ENCODE results near the gene IL1R1. TPM values are rescaled to one million over a fixed set of nuclear protein-coding genes. Genes with fewer than 3 reads are reported as not detected.
"Not testable (repeated sequence)": the region's sequence is repeated elsewhere in the genome, so short reads cannot be mapped to it uniquely, and the experiment has no call there.

Gene IL1R1, protein sequence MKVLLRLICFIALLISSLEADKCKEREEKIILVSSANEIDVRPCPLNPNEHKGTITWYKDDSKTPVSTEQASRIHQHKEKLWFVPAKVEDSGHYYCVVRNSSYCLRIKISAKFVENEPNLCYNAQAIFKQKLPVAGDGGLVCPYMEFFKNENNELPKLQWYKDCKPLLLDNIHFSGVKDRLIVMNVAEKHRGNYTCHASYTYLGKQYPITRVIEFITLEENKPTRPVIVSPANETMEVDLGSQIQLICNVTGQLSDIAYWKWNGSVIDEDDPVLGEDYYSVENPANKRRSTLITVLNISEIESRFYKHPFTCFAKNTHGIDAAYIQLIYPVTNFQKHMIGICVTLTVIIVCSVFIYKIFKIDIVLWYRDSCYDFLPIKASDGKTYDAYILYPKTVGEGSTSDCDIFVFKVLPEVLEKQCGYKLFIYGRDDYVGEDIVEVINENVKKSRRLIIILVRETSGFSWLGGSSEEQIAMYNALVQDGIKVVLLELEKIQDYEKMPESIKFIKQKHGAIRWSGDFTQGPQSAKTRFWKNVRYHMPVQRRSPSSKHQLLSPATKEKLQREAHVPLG
- polyA plus RNA-seq (ENCODE audit: insufficient read length) = 9.3 TPM

DNA sequence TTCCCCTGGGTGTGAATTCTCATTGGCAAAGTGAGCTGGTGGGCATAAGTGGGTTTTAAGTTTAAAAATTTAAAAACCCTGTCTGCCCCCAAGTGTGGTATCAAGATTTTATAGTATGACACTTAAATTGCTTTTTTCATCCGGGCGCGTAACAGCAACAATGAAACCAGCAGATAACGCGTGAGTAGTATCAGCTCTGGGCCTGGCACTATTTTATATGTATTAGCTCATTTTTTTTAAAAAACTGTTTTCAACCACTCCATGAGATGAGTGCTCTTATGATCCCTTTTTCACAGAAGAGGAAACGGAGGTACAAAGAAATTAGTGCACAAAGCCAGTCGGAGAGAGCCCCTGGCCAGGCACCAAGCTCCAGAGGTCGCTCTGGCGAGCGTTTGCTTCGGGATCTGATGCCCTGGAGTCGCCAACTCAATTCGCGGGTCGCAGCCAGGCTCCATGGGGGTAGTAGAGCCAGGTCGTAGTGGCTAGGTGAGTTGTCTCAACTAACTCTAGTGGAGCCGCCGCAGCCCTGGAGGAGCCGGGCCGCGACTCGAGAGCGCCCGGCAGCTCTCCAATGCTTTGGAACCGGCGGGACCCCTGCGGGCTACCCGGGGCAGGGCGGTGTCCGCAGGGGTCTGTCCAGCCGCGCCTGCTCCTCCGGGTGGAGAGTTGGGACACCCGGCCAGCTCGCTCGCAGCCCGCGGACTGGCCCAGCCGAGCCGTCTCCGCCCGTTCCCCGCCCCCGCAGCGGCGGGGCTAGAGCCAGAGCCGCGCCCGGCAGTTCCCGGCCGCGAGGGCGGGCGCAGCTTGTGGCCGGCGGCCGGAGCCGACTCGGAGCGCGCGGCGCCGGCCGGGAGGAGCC, at the start of gene IL1R1:
Gene IL1R1 (plus strand): TSS at position 777 of the 859 bp plus-strand sequence. CDS start 14,979 bp downstream, outside the sequence.
- DNase-seq = peak; percentile 90

DNA sequence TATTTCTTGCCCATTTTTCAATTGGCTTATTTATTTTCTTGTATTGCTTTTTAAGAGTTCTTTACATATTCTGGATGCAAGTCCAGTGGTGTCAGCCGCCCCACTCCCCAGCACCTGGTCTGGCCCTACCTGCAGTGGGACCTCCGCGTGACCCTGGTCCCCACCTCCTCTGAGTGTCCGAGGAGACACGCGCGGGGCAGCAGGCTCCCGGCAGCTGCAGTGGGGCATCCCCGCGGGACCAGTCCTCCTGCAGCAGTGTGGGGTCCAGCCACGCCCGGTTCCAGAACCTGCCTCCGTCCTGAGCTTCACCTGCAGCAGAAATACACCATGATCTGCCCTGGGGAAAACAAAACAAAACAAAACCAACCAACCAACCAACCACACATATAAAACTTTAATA, 48.9 kb upstream of the IL1R1 start:
- DNase-seq = no peak

DNA sequence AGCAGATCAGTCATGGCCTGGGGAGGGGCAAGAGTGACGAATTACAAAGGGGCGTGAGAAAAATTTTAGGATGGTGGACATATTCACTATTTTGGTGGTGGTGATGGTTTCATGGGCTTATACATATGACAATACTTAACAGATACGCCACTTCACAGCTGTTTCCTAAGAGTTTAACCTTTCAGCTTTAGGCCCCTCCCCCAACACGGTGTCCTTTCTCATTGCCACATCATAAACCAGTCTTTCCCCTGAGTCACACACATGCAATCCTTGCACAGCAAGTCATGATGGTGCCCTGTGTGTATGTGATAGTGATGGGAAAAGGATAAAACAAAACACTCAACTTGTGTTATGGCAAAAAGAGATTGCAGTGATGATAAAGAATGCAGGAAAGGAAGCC, 47.6 kb upstream of the IL1R1 start:
- DNase-seq = no peak

DNA sequence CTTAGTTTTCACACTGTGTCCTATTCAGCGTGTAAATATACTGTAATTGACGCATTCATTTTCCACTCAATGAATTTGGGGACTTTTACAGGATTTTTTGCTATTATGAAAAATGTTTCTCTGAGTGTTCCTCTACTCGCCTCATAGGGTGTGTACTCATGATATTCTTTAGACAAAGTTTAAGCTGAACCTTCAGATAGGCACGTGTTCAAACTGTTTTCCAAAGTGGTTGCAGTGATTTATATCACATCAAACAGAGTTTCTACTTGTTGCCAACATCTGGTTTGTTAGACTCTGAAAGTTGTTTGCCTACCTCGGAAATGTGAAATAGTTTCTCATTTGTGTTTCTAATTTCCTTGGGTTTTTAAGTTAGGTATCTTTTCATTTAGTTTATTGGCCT, 46.4 kb upstream of the IL1R1 start:
- DNase-seq = no peak

DNA sequence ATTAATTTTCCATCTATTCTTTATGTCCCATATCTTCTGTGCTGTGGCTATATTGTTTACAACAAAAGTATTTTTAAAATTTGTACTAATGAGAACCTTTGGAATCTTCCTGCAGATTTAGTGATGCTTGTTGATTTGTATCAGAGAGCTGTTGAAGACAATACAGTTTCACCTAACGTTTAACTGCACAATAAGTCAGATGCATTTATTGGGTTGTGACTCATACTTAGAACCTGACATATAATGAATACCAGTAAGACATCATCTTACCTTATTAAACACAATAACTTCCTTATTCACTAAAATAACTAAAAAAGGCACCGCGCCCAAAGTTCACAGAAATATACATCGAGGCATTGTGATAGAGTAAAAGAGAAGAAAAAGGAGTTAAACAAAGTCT, 43.8 kb upstream of the IL1R1 start:
- no peak for DNase-seq

GRCh38 chr2:102099536-102100298, 42.8 kb upstream of the IL1R1 start:
- DNase-seq = no peak

DNA sequence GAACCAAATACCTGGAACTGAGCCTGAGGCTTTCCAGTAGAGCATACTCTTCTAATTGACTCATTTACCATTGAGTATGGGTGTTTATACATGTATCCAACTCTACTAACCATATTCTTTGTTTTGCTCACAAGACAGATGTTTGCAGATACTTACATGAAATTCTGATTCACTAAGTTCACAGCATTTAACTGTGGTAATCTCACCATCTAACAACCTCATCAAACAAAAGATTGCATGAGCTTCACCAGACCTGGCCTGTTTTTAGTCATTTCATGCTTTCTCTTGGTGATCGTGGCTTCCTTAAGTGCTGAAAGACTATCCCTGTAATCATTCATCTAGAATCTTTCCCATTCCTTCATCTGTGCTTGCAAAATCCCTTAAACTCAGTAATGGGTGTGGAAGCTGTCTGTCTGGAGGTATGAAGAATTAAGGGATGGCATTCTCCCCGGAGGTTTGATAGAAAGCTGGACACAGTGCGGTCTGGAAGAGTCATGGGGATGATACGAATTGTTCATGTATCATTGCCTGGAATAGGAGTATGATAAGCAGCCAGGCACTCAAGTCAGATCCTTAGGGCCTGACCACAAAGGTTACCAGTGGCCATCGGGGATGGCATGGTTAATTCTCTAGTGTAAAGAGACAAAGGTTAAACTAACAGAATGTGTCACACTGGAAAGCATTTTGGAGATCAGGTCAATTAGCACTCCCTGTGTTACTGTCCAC, 42.0 kb upstream of the IL1R1 start:
- no peak for DNase-seq

GRCh38 chr2:102101097-102101848, 41.3 kb upstream of the IL1R1 start:
- no peak for DNase-seq

DNA sequence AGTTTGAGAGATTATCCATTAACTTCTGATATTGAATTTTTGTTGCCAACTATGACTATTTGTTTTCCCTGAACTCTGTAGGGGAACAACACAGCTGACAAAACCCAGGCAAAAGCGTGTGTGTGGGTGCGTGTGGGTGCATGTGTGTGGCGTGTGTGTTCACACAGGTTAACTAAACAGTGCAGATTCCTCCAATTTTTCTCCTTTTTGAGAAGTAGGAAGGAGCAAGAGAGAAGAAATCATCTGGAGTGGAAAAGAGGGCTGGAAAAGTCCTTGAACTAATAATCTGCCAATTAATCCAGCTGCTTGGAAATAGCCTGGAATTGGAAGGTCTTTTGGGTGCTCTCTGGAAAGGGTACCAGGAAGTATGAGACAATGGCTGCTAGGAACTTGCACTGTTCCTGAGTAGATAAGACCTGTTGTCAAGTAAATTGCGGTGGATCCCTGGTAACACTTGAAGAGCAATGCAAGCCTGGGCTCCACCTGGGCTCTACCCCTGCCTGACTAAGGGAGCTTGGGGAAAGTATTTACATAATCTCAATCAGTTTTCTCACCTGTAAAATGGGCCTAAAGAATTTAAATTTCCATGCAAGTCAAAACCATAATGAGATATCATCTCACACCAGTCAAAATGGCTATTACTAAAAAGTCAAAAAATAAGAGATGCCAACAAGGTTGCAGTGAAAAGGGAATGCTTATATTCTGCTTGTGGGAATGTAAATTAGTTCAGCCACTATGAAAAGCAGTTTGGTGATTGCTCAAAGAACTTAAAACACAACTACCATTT, 40.5 kb upstream of the IL1R1 start:
- no peak for DNase-seq

DNA sequence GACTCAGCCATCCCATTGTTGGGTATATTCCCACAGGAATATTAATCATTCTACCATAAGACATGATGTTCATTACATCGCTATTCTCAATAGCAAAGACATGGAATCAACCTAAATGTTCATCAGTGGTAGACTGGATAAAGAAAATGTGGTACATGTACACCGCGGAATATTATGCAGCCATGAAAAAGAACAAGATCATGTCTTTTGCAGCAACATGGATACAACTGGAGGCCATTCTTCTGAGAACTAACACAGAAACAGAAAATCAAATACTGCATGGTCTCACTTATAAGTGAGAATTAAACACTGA, 40.0 kb upstream of the IL1R1 start:
- DNase-seq = not testable (repeated sequence)

DNA sequence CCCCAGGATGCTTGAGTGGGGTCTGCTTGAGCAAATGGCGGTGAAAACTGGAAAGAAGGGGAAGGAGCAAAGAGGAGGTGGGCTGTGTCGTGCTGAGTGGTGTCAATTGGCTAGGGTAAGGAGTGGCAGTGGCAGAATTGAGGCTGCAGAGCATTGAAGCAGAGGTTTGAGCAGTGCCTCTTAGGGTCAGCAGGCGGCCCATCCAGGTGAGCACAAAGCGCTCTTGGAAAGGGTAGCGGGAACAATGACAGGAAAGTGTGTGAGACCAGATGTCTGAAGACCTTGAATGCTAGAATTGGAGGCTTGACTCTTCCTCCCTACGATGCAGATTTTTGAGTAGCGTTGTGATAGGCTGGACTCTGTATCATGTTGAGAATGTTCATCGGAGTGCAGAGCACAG, 39.3 kb upstream of the IL1R1 start:
- no peak for DNase-seq

GRCh38 chr2:102103992-102104871, 38.3 kb upstream of the IL1R1 start:
- no peak for DNase-seq

GRCh38 chr2:102106133-102106556, 36.4 kb upstream of the IL1R1 start:
- DNase-seq = no peak

DNA sequence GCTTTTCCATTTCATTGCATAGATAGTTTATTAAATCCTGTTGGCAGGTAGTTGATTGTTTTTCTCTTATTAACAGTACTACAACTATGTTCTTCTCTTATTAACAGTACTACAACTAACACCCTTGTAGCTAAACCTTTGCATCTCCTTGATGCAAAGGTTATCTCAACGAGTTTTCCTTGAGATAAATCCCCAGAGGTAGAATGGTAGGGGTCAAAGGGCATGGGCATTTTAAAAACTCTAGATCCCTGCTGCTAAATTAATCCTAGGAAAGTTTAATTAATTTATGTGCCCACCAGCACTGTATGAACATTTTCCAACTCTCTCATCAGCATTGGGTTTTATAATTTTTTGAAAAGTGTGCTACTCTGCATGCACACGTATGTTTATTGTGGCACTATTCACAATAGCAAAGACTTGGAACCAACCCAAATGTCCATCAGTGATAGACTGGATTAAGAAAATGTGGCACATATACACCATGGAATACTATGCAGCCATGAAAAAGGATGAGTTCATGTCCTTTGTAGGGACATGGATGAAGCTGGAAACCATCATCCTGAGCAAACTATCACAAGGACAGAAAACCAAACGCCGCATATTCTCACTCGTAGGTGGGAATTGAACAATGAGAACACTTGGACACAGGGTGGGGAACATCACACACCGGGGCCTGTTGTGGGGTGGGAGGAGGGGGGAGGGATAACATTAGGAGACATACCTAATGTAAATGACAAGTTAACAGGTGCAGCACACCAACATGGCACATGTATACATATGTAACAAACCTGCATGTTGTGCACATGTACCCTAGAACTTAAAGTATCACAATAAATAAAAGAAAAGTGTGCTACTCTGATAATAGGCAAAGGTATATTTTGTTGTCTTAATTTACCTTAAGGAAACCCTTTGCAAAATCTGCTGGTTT, 35.5 kb upstream of the IL1R1 start:
- not testable (repeated sequence) for DNase-seq

GRCh38 chr2:102107741-102108070, 34.8 kb upstream of the IL1R1 start:
- DNase-seq = no peak

DNA sequence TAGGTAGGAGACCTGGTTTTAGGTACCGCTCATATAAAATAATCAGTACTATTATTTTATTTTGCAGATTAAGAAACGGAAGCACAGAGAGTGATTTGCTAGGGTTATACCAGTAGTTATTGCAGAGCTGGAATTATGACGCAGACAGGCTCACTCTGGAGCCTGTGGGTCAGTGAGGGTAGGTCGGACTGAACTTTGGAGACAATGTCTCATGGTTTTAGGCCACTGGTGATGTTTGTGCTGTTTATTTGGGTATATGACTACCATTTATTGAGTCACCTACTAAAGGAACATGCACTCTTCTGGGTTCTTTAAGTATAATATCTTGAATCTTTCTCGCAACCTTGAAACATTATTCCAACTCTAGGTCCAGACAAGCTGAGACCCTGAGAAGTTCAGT, 33.5 kb upstream of the IL1R1 start:
- no peak for DNase-seq

DNA sequence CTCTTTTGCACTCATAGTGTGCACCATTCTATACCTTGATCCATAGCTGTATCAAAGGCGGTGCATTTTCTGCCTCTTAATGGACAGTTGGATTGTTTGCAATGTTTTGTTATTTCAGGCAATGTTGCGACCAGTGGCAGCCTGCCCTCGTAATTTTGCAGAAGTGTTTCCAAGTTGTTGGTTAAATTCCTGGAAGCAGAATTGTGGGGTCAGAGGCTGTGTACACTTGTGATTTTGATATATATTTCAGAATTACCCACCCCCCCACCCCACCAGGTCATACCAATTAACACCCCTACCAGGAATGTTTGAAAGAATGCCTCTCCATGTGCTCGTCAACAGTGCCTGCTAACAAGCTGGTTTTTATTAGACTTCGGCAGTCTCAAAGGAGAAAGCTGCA, 32.4 kb upstream of the IL1R1 start:
- DNase-seq = no peak

- DNase-seq = no peak
Observed at GRCh38 chr2:102110596-102111334, 31.8 kb upstream of the IL1R1 start.
